Effector memory CD8-positive, alpha-beta T cell (primary cell): Measurements from ENCODE around the gene SPSB3.

Experiments
- ATAC-seq: fragments of 150-1000 bp; cut with Tn5 transposase; replicated peaks from 2 replicates; pipeline ENCODE4 v1.10.0; 2021; ENCODE audit warnings: mild to moderate bottlenecking, moderate library complexity
- DNase-seq, 3 experiments: peaks; one replicate each; pipeline ENCODE4 v3.0.0; 2021
- H3K27ac Mint-ChIP-seq, 2 donors: one replicate each; pipeline ENCODE4 v1.8.0; 2022; ENCODE audit warnings: mild to moderate bottlenecking in 2 of 2, mixed read lengths in 2 of 2, moderate library complexity in 2 of 2
- H3K27me3 Mint-ChIP-seq, 2 donors: one replicate each; pipeline ENCODE4 v1.8.0; 2022; ENCODE audit warnings: mixed read lengths in 2 of 2
- H3K36me3 Mint-ChIP-seq: one replicate; pipeline ENCODE4 v1.8.0; 2022; ENCODE audit warnings: mild to moderate bottlenecking, moderate library complexity, mixed read lengths; ENCODE audit not compliant: insufficient read depth
- H3K4me1 Mint-ChIP-seq, 2 donors: one replicate each; pipeline ENCODE4 v1.8.0; 2022; ENCODE audit warnings: low read depth in 2 of 2, mixed read lengths in 2 of 2
- H3K4me3 Mint-ChIP-seq, 2 donors: one replicate each; pipeline ENCODE4 v1.8.0; 2022; ENCODE audit warnings: mild to moderate bottlenecking in 2 of 2, mixed read lengths in 2 of 2, moderate library complexity in 2 of 2
- H3K9me3 Mint-ChIP-seq, 2 donors: one replicate each; pipeline ENCODE4 v1.8.0; 2022; ENCODE audit warnings: mixed read lengths in 2 of 2

Gene SPSB3

DNA sequence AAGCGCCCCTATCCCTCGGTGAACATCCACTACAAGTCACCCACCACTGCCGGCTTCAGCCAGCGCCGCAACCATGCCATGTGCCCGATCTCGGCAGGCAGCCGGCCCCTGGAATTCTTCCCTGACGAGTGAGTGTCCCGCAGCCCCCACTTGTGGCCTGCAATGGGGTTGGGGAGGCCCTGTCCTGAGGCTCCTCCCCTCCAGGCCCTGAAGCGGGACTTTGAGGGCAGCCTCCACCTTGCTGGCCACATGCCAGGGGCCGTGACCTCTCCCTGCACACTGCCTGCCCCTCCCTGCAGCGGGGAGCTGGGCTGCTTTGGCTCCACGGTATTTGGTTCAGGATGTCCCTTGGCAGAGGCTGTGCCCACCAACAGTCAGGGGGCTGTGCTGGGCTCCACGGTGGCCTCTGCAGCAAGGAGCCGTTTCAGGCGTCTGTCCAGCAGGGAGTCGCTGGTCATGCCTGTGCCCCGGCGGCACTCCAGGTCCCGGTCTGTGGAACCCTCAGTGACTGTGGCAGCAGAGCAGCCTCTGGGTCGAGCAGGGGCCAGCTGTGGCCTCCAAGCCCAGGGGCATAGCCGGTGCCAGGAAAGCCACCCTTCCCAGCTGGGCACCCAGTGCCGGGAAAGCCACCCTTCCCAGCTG lies 19.4 kb downstream of the SPSB3 start:
- no peak overlapping the region for H3K27ac Mint-ChIP-seq
- no peak for ATAC-seq
- no peaks in the 10 kb centered on the region for H3K9me3 Mint-ChIP-seq

DNA sequence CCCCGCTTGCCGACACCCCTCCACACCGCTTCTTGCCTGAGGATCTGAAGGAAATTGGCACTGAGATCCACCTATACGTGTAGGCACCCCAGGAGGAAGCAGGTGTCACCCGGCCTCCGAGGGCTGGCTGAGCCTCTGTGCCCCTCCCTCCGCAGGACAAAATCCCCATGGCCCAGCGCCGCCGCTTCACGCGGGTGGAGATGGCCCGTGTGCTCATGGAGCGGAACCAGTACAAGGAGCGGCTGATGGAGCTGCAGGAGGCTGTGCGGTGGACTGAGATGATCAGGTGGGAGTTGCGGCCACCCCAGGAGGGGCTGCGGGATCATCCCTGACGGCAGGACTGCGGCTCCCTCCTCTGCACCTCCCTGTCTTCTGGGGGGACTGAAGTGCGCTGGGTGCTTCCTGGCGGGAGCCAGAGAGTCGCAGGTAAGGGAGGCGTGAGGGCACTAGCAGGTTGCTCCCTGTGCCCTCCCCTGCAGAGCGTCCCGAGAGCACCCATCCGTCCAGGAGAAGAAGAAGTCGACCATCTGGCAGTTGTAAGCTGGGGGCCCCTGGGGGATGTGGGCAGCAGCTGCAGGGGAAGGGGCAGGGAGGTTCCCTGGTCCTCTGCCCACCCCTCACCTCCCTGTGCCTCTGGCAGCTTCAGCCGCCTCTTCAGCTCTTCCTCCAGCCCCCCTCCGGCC lies 20.0 kb downstream of the SPSB3 start:
- ATAC-seq (no peak), DNase-seq (no peak)
- no peaks in the 10 kb centered on the region for H3K9me3 Mint-ChIP-seq
- no peaks in the 10 kb centered on the region for H3K27me3 Mint-ChIP-seq
- H3K36me3 Mint-ChIP-seq, result peaks cover 33% of the 10 kb centered on the region
- H3K4me3 Mint-ChIP-seq, result no peak overlapping the region
- H3K4me1 Mint-ChIP-seq, result peaks cover 4 to 5% of the 10 kb centered on the region in 2 donors
- H3K27ac Mint-ChIP-seq, result no peak overlapping the region

More for the DNA sequence above, 19.4 kb downstream of the SPSB3 start:
- no peak for DNase-seq
- no peaks in the 10 kb centered on the region for H3K4me1 Mint-ChIP-seq
- H3K4me3 Mint-ChIP-seq, result no peak overlapping the region
- peaks cover 32% of the 10 kb centered on the region for H3K36me3 Mint-ChIP-seq
- H3K27me3 Mint-ChIP-seq, result no peaks in the 10 kb centered on the region

DNA sequence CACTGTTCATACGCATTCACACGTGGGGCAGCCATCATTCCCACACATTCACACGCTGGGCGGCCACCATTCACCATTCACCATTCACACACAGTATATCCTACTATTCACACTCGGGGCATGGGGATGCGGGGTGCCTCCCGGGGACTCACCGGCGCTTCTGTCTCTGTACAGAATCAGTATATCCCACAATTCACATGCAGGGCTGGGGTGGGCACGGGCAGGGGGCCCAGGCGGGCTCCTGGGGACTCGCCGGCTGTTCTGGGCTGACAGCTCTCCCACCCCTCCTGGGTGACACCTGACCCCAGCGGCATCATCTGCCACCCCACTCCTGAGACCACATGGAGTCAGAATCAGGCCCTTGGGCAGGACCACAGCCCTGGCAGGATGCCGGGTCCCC lies 20.6 kb downstream of the SPSB3 start:
- peak overlapping the region in 1 of 2 donors; percentile 73 for H3K27ac Mint-ChIP-seq
- H3K27me3 Mint-ChIP-seq, result no peaks in the 10 kb centered on the region
- no peak overlapping the region for H3K4me3 Mint-ChIP-seq

DNA sequence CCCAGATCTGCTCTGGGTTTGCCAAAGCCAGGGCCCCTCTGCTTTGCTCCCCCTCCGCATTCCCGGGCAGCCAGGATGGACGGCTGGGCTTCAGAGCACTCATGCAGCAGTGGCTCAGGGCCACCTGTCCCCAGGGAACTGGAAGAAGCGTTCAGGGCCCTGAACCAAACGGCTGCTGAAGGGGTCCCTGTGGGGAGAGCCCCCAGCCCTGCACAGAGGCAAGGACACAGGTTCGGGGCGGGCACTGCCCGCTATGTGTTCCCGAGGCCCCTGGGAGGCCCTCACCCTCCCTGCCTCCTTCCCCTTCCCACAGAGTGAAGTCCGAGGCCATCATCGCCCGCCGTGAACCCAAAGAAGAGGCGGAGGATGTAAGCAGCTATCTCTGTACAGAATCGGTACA lies 21.5 kb downstream of the SPSB3 start:
- Mint-ChIP-seq H3K36me3 (peaks cover 29% of the 10 kb centered on the region), H3K27ac (peak overlapping the region in 1 of 2 donors; percentile 73), H3K4me3 (no peak overlapping the region), H3K27me3 (no peaks in the 10 kb centered on the region), H3K9me3 (no peaks in the 10 kb centered on the region), H3K4me1 (peaks cover 10 to 13% of the 10 kb centered on the region in 2 donors)
- ATAC-seq (no peak), DNase-seq (no peak)

More for the DNA sequence above, 20.6 kb downstream of the SPSB3 start:
- no peak for DNase-seq
- no peaks in the 10 kb centered on the region for H3K9me3 Mint-ChIP-seq
- ATAC-seq, result no peak
- H3K4me1 Mint-ChIP-seq, result peaks cover 8 to 11% of the 10 kb centered on the region in 2 donors
- peaks cover 29% of the 10 kb centered on the region for H3K36me3 Mint-ChIP-seq

DNA sequence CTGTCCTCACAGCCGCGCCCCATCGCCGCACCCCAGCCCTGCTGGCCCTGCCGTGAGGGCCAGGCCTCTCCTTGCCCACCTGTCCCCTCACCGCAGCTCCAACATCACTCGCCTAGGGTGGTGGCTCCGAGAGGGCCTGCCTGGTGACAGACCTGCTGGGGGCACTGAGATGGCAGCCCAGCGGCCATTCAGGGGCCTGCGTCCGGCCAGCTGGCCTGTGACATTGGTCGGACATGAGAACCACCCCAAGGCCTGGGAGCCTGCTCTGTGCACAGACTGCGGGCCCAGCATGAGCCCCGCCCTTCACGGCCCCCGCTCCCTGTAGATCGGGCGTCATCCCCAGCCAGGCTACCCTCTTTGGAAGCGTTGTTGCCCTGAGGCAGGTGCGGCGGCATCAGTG lies 22.9 kb downstream of the SPSB3 start:
- no peaks in the 10 kb centered on the region for H3K9me3 Mint-ChIP-seq
- H3K36me3 Mint-ChIP-seq, result peaks cover 36% of the 10 kb centered on the region
- no peak for ATAC-seq
- peaks cover 10 to 13% of the 10 kb centered on the region in 2 donors for H3K4me1 Mint-ChIP-seq
- no peak overlapping the region for H3K27ac Mint-ChIP-seq
- H3K27me3 Mint-ChIP-seq, result no peaks in the 10 kb centered on the region
- DNase-seq, result no peak
- no peak overlapping the region for H3K4me3 Mint-ChIP-seq

DNA sequence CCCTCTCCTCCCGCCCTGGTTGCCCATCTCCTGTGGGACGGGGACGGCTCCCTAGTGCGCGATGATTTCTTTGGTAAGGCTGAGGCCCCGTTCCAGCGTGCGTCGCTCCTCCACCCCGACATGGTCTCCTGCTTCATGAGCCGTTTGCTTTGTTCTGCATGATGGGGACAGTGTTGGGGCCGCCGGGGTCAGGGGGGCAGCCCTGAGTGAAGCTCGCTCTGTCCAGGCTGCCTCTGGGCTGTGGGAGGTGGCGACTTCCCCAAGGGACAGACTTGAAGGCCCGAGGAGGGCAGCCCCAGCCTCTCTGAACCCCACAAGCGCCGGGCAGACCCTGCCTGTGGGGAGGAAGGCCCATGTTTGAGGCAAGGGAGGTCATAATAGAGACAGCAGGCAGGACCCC lies 23.4 kb downstream of the SPSB3 start:
- Mint-ChIP-seq H3K4me3 (no peak overlapping the region), H3K9me3 (no peaks in the 10 kb centered on the region), H3K36me3 (peaks cover 40% of the 10 kb centered on the region), H3K27ac (peak overlapping the region in 1 of 2 donors; percentile 67), H3K4me1 (peaks cover 10 to 13% of the 10 kb centered on the region in 2 donors), H3K27me3 (no peaks in the 10 kb centered on the region)
- ATAC-seq, result no peak
- no peak for DNase-seq

DNA sequence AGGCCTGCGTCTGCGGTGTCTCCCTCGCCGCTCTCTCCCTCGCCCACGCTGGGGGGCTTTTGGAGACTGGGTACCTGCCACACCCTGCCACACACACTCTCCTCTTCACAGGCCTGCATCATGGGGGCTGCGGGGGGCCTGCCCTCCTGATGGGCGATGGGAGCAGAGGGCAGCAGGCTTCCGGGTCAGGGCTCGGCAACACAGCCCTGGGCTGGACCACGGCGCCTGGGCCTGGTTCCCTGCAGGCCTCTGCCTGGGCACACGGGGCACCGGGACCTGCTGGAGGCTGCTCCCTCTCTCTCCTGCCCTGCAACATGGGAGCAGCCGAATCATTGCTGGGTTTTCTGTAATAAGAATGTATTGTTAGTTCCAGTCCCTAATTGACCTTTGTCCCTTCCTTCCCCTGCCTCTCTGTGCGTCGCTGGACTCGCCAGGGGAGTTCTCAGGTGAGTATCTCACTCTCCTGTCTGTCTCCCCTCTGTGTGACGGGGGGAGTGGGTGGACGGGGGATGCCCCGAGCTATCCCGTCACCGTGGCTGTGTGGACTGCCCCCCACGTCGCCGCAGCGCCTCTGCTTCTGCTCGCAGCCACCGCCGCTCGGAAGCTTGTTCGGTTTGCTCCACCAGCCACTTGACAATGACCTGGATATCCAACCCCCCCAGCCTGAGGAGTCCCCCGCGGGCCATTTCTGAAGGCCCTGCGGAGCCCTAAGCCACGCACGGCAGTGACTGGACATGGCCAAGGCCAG lies 24.5 kb downstream of the SPSB3 start:
- ATAC-seq, result no peak
- no peak for DNase-seq
- Mint-ChIP-seq H3K4me3 (peak overlapping the region in 1 of 2 donors; percentile 27), H3K9me3 (no peaks in the 10 kb centered on the region), H3K36me3 (peaks cover 47% of the 10 kb centered on the region), H3K27ac (peak overlapping the region; percentile 49 to 78), H3K4me1 (peaks cover 10 to 13% of the 10 kb centered on the region in 2 donors), H3K27me3 (no peaks in the 10 kb centered on the region)

DNA sequence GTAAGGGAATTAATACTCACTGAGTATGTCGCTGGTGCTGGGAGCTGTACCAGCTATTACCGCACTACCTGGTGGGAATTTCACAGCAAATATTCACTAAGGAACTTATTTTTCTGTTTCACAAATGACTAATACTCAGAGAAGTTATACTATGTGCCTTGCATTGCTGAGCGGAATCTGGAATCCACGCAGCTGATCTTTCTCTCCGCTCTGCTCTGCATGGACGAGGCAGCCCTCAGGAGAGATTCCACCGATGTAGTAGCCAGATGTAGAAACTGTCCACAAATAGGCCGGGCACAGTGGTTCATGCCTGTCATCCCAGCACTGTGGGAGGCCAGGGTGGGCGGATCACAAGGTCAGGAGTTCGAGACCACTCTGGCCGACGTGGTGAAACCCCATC lies 28.2 kb downstream of the SPSB3 start:
- no peak overlapping the region for H3K27ac Mint-ChIP-seq
- peaks cover 50% of the 10 kb centered on the region for H3K36me3 Mint-ChIP-seq
- no peaks in the 10 kb centered on the region for H3K9me3 Mint-ChIP-seq
- no peaks in the 10 kb centered on the region for H3K27me3 Mint-ChIP-seq
- DNase-seq, result no peak
- no peak overlapping the region for H3K4me3 Mint-ChIP-seq
- no peak for ATAC-seq
- peaks cover 13% of the 10 kb centered on the region in 2 donors for H3K4me1 Mint-ChIP-seq

DNA sequence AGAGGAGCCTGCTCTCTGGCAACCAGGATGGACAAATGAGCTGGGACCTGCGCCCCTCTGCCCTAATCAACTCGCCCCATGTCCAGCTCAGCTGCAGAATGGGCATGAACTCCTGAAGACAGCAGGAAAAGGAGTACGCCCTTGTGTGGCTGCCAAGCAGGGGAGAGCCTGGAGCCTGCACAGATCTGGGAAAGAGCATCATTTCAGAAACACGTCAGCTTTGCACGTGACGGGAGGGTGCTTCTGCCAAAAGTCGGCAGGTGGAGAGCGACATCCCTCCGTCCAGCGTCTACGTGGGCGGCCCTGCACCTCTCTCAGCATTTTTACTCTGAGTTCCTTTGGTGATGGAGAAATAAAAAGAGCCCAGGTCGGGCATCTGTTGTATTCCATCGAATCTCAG lies 29.5 kb downstream of the SPSB3 start:
- ATAC-seq (no peak), DNase-seq (no peak)
- Mint-ChIP-seq H3K9me3 (no peaks in the 10 kb centered on the region), H3K27me3 (no peaks in the 10 kb centered on the region), H3K4me3 (no peak overlapping the region), H3K4me1 (peaks cover 13% of the 10 kb centered on the region in 2 donors), H3K27ac (no peak overlapping the region), H3K36me3 (peaks cover 48% of the 10 kb centered on the region)

DNA sequence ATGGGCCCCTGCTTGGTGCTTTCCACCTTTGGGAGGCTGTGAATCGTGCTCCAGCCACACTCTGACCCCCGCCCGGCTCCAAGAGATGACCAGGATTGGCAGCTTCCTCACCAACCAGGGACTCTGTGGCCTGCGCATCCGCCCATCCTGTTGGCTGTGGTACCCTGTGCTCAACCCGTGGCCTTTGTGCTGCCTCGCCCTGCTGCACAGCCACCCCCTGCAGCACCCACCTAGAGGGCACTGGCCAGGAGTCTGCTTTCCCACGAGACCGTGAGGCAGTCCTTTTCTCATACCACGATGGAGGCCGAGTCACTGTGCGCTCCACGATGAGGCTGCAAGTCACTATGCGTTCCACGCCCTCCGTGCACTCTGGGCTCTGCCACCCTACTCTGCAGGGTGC lies 30.4 kb downstream of the SPSB3 start:
- no peak for ATAC-seq
- Mint-ChIP-seq H3K9me3 (no peaks in the 10 kb centered on the region), H3K36me3 (peaks cover 48% of the 10 kb centered on the region)

DNA sequence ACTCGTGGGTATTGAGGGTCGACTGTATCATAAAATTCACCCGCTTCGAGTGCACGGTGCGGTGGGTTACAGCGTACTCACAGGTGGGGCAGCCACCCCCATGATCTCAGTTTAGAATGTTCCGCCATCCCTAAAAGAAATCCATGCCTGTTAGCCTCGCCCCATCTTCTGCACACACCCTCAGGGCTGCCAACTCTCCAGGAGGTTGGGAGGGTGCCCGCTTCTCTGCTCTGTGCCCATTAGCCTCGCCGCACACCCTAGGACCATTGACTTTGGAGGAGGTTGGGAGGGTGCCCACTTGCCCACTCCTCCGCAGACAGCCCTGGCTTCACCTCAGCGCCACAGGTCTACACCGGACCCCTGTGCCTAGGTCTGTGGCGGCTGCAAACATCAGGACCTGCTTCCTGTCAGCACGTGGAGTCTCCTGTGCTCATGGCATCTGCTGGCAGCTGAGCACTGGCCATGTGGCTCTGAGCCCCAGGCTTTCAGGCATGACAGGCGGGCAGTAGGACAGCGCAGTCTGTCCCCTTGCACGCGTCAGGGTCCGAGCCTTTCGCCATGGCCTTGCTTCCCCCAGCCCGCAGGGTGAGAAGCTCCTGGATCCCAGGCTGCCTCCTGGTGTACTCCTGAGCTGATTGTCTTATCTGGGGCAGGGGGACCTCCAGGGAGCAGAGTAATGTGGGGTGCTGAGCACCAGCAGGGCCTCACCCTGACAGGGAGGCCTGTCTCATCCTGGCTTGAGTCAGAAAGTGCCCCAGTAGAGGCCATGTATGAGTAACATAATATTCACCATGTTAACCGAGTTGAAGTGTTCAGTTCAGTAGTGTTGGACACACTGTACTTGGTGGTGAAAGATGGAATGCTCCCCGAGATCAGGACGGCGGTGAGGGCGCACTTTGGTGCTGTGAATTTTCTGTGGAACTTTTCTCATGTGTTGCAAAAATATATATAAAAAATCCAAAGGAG lies 32.9 kb downstream of the SPSB3 start:
- no peak overlapping the region for H3K4me3 Mint-ChIP-seq
- peaks cover 50% of the 10 kb centered on the region for H3K36me3 Mint-ChIP-seq
- ATAC-seq (no peak), DNase-seq (no peak)
- no peaks in the 10 kb centered on the region for H3K9me3 Mint-ChIP-seq
- H3K27ac Mint-ChIP-seq, result no peak overlapping the region
- no peaks in the 10 kb centered on the region for H3K27me3 Mint-ChIP-seq
- H3K4me1 Mint-ChIP-seq, result peaks cover 4 to 6% of the 10 kb centered on the region in 2 donors

More for the DNA sequence above, 30.4 kb downstream of the SPSB3 start:
- peaks cover 4 to 5% of the 10 kb centered on the region in 2 donors for H3K4me1 Mint-ChIP-seq
- no peak overlapping the region for H3K27ac Mint-ChIP-seq
- no peaks in the 10 kb centered on the region for H3K27me3 Mint-ChIP-seq
- DNase-seq, result no peak
- no peak overlapping the region for H3K4me3 Mint-ChIP-seq

DNA sequence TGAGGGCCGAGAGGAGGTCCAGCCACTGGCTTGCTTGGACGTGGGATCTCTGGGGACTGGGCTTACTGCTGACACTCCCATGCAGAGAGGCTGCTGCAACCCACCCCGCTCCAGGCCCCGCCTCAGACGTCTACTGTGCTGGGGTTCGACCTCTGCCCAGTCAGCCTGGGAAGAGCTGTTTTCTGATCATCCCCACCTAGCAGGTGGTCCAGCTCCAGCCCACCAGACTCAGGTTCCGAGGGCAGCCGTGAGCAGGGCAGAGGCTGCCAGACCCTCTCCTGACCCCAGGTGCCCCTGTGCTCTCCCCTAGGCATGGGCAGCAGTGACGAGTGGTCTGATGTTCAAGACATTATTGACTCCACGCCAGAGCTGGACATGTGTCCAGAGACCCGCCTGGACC lies 34.4 kb downstream of the SPSB3 start:
- Mint-ChIP-seq H3K27me3 (no peaks in the 10 kb centered on the region), H3K4me1 (peaks cover 4 to 7% of the 10 kb centered on the region in 2 donors), H3K27ac (no peak overlapping the region), H3K4me3 (no peak overlapping the region), H3K9me3 (no peaks in the 10 kb centered on the region), H3K36me3 (peaks cover 46% of the 10 kb centered on the region)
- no peak for ATAC-seq
- no peak for DNase-seq

DNA sequence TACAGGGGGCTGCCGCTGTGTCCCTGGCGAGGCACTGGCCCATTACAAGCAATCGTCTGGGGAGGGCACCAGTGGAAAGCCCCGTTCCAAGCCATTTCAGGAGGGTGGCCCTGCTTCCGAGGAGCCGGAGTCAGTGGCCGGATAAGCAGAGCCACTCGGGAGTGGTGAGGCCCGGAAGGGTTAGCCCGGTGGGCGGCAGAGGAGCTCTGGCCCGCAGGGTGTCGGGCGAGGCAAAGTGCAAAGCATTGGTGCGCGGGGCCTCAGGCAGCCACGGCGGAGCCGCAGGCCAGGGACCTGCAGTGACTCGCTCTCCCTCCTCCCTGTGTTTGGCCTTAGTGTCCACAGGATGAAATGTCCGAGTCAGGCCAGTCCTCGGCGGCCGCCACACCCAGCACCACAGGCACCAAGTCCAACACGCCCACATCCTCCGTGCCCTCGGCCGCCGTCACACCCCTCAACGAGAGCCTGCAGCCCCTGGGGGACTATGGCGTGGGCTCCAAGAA lies 35.6 kb downstream of the SPSB3 start:
- ATAC-seq (no peak), DNase-seq (no peak)
- H3K27ac Mint-ChIP-seq, result no peak overlapping the region

More for the DNA sequence above, 35.6 kb downstream of the SPSB3 start:
- Mint-ChIP-seq H3K27me3 (no peaks in the 10 kb centered on the region), H3K9me3 (no peaks in the 10 kb centered on the region), H3K4me3 (no peak overlapping the region), H3K36me3 (peaks cover 41% of the 10 kb centered on the region), H3K4me1 (peaks cover 1 to 7% of the 10 kb centered on the region in 2 donors)
